Body of pancreas (tissue), 4 donors: ENCODE results near the gene EPRS1. TPM values are rescaled to one million over a fixed set of nuclear protein-coding genes. Genes with fewer than 3 reads are reported as not detected.
"Not testable (repeated sequence)": the region's sequence is repeated elsewhere in the genome, so short reads cannot be mapped to it uniquely, and the experiment has no call there.

Experiments used
- ATAC-seq: fragments of 150-250 bp; one replicate; pipeline ENCODE4 v1.9.1; 2016
- DNase-seq, 4 donors: peaks; one replicate each; pipeline ENCODE4 v3.0.0-alpha.2; 2019
- H3K27ac ChIP-seq, 4 donors: fragments of 200-600 bp; sonication (generic); 1 replicate in 3 of 4; 2 replicates in 1 of 4; pipeline versions ENCODE4 v1.5.1 to v1.6.1; 2016 to 2019; ENCODE audit warnings: mild to moderate bottlenecking in 1 of 4, mixed read lengths in 1 of 4, moderate library complexity in 1 of 4
- H3K27me3 ChIP-seq, 2 donors: fragments of 200-600 bp; sonication (generic); one replicate each; pipeline ENCODE4 v1.6.0; 2016; ENCODE audit warnings: mild to moderate bottlenecking in 1 of 2
- H3K36me3 ChIP-seq, 2 donors: fragments of 200-600 bp; sonication (generic); replicated peaks in 1 of 2; 2 replicates each; pipeline ENCODE4 v1.5.1; 2016; ENCODE audit warnings: low read depth in 2 of 2; ENCODE audit not compliant: insufficient read depth in 1 of 2
- H3K4me1 ChIP-seq: fragments of 200-600 bp; sonication (generic); one replicate; pipeline ENCODE4 v1.6.0; 2016
- H3K4me3 ChIP-seq, 2 donors: fragments of 200-600 bp; sonication (generic); 1 replicate in 1 of 2; 2 replicates in 1 of 2; pipeline ENCODE4 v1.5.1; 2016 to 2019
- H3K9me3 ChIP-seq, 3 donors: fragments of 200-600 bp; sonication (generic); 1 replicate in 2 of 3; 2 replicates in 1 of 3; pipeline ENCODE4 v1.5.1; 2016
- POLR2A ChIP-seq, 3 donors: fragments of 450-650 bp; IDR thresholded peaks; one replicate each; pipeline ENCODE4 v1.6.1; 2016; ENCODE audit warnings: antibody characterized with exemption in 3 of 3, mild to moderate bottlenecking in 2 of 3
- WGBS, 2 donors: methylation state at CpG; one replicate each; pipeline ENCODE4 v1.1.5; 2017; 5-methylcytosine and 5-hydroxymethylcytosine counted together
- intact Hi-C: fragments of 100-400 bp; cut with DNase I; formaldehyde crosslinking; loops from one replicate; pipeline ENCODE4 v1.15.1; 2023
- total RNA-seq, 2 donors: library from RNA; depleted of rRNA; stranded (reverse); fragments of >200 nt; gene quantifications; one replicate each; pipeline ENCODE4 v1.1.0, GENCODE V29; 2016
- TF ChIP-seq, protein P1 (sequence below), 7 experiments: fragments of 450-650 bp in 4 of 7; fragments of 200-600 bp in 3 of 7; sonication (generic) in 3 of 7; IDR thresholded peaks; one replicate each; pipeline ENCODE4 v1.5.1; 2016 to 2019; ENCODE audit warnings: antibody characterized with exemption in 7 of 7

EPRS1 gene
- total RNA-seq, 2 donors from 2014 or later, result 33.0 to 37.6 TPM

DNA sequence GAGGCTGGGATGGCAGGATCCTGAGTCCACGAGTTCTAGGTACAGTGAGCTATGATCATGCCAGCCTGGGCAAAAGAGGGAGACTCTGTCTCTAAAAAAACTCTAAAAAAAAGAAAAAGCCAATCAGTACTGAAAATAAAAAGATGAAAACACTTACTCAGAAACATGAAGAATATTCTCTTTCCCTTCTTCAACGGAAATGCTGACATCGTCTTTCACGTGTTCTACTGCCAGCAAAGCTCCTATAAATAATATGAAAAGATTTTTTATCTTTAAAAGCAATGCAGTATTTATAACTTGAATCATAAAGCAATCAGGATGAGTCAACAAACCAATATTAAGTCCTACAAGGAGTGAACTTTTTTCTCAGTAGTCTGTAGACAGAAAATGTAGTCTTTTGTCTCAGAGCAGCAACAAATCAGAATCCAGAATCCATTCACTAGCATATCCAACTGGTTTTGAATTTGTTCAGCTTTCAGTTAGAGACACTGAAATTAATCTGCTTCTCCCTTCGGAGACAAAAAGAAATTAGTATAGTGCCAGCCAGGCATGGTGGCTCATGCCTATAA, 6.2 kb downstream of the EPRS1 start:
- intact Hi-C loops, result no loop called here
- ATAC-seq, result no peak
- Histone ChIP-seq H3K9me3 (no peaks in the 10 kb centered on the region), H3K4me3 (no peak overlapping the region), H3K27ac (no peak overlapping the region), H3K36me3 (peaks cover 0 to 10% of the 10 kb centered on the region in 2 donors), H3K4me1 (peaks cover 12% of the 10 kb centered on the region), H3K27me3 (no peaks in the 10 kb centered on the region)
- TF ChIP-seq, protein P1, sequence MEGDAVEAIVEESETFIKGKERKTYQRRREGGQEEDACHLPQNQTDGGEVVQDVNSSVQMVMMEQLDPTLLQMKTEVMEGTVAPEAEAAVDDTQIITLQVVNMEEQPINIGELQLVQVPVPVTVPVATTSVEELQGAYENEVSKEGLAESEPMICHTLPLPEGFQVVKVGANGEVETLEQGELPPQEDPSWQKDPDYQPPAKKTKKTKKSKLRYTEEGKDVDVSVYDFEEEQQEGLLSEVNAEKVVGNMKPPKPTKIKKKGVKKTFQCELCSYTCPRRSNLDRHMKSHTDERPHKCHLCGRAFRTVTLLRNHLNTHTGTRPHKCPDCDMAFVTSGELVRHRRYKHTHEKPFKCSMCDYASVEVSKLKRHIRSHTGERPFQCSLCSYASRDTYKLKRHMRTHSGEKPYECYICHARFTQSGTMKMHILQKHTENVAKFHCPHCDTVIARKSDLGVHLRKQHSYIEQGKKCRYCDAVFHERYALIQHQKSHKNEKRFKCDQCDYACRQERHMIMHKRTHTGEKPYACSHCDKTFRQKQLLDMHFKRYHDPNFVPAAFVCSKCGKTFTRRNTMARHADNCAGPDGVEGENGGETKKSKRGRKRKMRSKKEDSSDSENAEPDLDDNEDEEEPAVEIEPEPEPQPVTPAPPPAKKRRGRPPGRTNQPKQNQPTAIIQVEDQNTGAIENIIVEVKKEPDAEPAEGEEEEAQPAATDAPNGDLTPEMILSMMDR (IDR thresholded peaks at IDR 0.05), result no peak
- TF ChIP-seq POLR2A (IDR thresholded peaks at IDR 0.05), result no peak
- no peak for DNase-seq
- WGBS, 2 donors, result 80 to 90% methylated on average over 5 of the region's 5 CpGs

DNA sequence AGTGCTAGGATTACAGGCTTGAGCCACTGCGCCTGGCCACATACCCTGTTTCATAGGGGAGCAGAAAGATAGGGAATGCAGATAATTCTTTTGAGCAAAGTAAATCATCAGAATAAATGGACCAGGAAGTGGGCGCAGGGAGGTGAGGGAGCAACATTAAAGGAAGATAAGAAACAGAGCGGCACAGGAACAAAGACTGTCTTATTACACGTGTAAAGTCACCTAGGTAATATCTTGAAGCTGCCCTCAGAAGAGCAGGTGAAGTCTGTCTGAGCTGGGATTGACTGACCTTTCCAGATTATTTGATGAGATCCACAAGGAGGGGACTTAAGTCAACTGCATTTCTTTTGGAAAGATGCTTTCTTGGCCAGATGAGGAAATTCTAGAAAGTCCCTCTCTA, 7.7 kb downstream of the EPRS1 start:
- no peak for TF ChIP-seq POLR2A (IDR thresholded peaks at IDR 0.05)
- TF ChIP-seq, protein P1 (IDR thresholded peaks at IDR 0.05), result no peak
- intact Hi-C loops, result no loop called here
- DNase-seq, result no peak
- no peaks in the 10 kb centered on the region for H3K9me3 ChIP-seq
- H3K36me3 ChIP-seq, result peaks cover 0 to 14% of the 10 kb centered on the region in 2 donors
- no peaks in the 10 kb centered on the region for H3K27me3 ChIP-seq
- H3K4me3 ChIP-seq, result no peak overlapping the region
- 60 to 63% methylated on average over 4 of the region's 4 CpGs for WGBS, 2 donors
- no peak overlapping the region for H3K27ac ChIP-seq
- ATAC-seq, result no peak
- H3K4me1 ChIP-seq, result peaks cover 3% of the 10 kb centered on the region

DNA sequence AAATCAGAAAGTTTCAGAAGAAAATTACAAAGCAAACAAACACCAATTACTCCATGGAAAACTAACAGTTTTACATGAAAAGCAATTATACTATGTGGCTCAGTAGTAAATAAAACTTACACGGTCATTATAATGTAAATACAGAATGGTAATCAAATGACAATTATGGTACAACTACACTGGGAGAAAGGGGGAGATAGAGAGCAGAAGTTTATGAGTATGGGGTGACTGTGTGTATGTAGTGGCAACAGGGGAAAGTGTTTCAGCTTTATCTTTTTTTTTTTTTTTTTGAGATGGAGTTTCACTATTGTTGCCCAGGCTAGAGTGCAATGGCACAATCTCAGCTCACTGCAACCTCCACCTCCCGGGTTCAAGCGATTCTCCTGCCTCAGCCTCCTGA, 8.5 kb downstream of the EPRS1 start:
- WGBS, 2 donors, result 77 to 90% methylated on average over 3 of the region's 3 CpGs
- H3K36me3 ChIP-seq, result peaks cover 0 to 16% of the 10 kb centered on the region in 2 donors
- H3K4me1 ChIP-seq, H3K27me3 ChIP-seq, H3K27ac ChIP-seq, DNase-seq, H3K9me3 ChIP-seq, ATAC-seq, intact Hi-C loops, H3K4me3 ChIP-seq: not testable (repeated sequence)

DNA sequence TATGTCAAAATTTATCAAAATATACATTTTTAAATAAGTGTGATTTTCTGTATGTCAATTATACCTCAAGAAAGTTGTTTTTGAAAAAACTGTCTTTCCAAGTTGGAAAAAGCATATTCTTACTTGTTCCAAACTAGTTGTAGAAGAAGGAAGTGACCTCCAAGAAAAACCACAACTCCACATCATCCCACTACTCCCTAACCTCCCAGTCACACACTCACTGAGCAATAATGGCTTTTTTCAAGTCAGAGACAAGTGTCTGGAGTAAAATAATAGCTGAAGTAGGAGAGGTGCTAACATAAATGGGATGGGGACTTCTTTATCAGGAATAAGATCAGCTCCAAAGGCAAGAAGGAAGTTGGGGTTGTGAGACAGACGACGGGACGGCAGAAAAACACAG, 13.4 kb downstream of the EPRS1 start:
- Histone ChIP-seq H3K27ac (no peak overlapping the region), H3K27me3 (no peaks in the 10 kb centered on the region), H3K4me3 (no peak overlapping the region), H3K9me3 (no peaks in the 10 kb centered on the region), H3K4me1 (no peaks in the 10 kb centered on the region), H3K36me3 (peaks cover 0 to 22% of the 10 kb centered on the region in 2 donors)
- no peak for DNase-seq
- intact Hi-C loops, result no loop called here
- no peak for TF ChIP-seq POLR2A (IDR thresholded peaks at IDR 0.05)
- TF ChIP-seq, protein P1 (IDR thresholded peaks at IDR 0.05), result no peak
- no peak for ATAC-seq
- WGBS, 2 donors, result 76% methylated on average over 3 of the region's 3 CpGs

DNA sequence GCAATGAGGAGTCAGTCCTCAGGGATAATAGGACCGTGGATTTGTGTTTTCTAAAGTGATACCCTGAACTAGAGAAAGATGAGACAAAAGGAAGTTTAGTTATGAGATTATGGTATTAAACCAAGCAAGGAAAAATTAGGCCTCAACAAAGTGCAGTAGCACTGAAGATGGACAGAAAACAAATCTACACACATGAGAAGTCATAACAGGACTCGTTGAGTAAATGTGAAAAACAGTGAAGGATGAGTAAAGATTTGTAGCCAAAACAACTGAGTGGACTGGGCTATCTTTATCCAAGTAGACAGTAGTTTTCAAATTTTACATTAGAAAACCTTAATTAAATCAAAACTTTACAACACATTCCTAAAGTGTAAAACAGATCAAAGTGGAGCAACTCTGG, 15.0 kb downstream of the EPRS1 start:
- peaks cover 0 to 23% of the 10 kb centered on the region in 2 donors for H3K36me3 ChIP-seq
- TF ChIP-seq, protein P1 (IDR thresholded peaks at IDR 0.05), result no peak
- TF ChIP-seq POLR2A (IDR thresholded peaks at IDR 0.05), result no peak
- no peaks in the 10 kb centered on the region for H3K4me1 ChIP-seq
- DNase-seq (no peak), ATAC-seq (no peak)
- intact Hi-C loops, result no loop called here
- H3K27ac ChIP-seq, result no peak overlapping the region
- no peak overlapping the region for H3K4me3 ChIP-seq
- no peaks in the 10 kb centered on the region for H3K9me3 ChIP-seq
- 61 to 80% methylated on average over 2 of the region's 2 CpGs for WGBS, 2 donors
- H3K27me3 ChIP-seq, result no peaks in the 10 kb centered on the region
